ENCODE data around the gene RIMS3.
A peak's percentile ranks its signal among the peaks of the same experiment; 100 is the strongest.

RIMS3 gene

DNA sequence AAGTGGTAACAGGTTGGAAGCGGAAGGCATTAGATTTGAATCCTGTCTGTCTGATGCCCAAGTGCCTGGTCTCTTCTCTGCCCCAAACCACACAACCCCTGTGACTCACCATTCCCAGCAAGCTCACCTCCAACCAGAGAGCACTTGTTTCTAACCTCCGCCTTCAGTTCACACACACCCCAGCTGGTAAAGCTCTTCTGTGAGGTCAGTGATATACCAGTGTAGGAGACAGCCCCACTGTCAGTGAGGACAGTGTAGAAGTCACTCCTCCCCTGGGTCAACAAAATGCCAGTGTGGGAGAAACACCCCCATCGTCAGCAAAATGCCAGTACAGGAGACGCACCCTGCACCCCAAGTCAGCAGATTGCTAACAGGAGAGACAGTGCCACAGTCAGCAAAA is 2.6 kb downstream of the RIMS3 start:
- TF ChIP-seq, protein P1, sequence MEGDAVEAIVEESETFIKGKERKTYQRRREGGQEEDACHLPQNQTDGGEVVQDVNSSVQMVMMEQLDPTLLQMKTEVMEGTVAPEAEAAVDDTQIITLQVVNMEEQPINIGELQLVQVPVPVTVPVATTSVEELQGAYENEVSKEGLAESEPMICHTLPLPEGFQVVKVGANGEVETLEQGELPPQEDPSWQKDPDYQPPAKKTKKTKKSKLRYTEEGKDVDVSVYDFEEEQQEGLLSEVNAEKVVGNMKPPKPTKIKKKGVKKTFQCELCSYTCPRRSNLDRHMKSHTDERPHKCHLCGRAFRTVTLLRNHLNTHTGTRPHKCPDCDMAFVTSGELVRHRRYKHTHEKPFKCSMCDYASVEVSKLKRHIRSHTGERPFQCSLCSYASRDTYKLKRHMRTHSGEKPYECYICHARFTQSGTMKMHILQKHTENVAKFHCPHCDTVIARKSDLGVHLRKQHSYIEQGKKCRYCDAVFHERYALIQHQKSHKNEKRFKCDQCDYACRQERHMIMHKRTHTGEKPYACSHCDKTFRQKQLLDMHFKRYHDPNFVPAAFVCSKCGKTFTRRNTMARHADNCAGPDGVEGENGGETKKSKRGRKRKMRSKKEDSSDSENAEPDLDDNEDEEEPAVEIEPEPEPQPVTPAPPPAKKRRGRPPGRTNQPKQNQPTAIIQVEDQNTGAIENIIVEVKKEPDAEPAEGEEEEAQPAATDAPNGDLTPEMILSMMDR (IDR thresholded peaks at IDR 0.05; ENCODE audit: low read depth, low read length): no peak
- Histone ChIP-seq H3K36me3 (no peaks in the 10 kb centered on the region), H3K27me3 (ENCODE audit: insufficient read depth, low read depth, severe bottlenecking) (no peaks in the 10 kb centered on the region), H3K4me3 (ENCODE audit: low read depth, low read length) (no peak overlapping the region), H3K27ac (no peak overlapping the region), H3K9me3 (ENCODE audit: severe bottlenecking) (no peaks in the 10 kb centered on the region)
- no peak for DNase-seq

DNA sequence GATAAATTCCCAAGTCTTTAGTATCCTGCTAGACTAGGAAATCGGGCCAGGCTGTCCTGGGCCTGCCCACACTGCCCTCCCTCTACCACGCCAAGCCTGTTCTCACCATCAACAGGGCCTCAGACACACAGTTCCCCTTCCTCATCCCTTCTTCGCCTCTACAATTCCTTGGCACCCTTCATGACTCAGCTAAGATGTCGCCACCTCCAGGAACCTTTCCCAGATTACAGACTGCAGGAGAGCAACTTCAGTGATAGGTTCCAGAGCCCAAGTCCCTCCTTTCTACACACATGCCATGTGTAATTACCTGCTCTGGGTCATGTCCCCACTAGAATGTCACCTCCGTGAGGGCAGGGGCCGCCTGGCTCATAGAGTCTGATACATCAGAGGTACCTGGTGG is 3.3 kb downstream of the RIMS3 start:
- H3K27me3 ChIP-seq (ENCODE audit: insufficient read depth, low read depth, severe bottlenecking): no peaks in the 10 kb centered on the region
- TF ChIP-seq, protein P1 (IDR thresholded peaks at IDR 0.05; ENCODE audit: low read depth, low read length): no peak
- H3K36me3 ChIP-seq: no peaks in the 10 kb centered on the region
- DNase-seq: no peak
- H3K9me3 ChIP-seq (ENCODE audit: severe bottlenecking): no peaks in the 10 kb centered on the region
- H3K4me3 ChIP-seq (ENCODE audit: low read depth, low read length): no peak overlapping the region
- H3K27ac ChIP-seq: no peak overlapping the region

DNA sequence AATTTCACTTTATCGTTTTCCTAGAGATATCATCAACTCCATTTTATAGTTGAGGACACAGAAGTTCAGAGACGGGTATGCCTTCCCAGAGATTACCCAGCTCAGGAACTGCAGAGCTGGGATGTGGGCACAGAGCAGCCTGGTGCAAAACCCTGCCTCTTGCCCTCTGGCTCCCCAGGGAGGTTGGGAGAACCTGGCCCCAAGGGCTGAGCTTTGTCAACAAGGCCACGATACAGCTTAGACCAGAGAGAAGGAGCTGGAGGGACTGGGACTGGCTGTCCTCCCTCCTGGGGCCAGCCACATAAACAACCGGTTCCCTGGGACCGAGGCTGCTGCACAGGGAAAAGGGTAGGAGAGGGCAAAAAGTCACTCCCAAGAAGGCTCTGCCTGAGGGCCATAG is 3.8 kb downstream of the RIMS3 start:
- Histone ChIP-seq H3K27me3 (ENCODE audit: insufficient read depth, low read depth, severe bottlenecking) (no peaks in the 10 kb centered on the region), H3K4me3 (ENCODE audit: low read depth, low read length) (no peak overlapping the region), H3K27ac (no peak overlapping the region), H3K36me3 (no peaks in the 10 kb centered on the region), H3K9me3 (ENCODE audit: severe bottlenecking) (no peaks in the 10 kb centered on the region)
- no peak for DNase-seq
- TF ChIP-seq, protein P1 (IDR thresholded peaks at IDR 0.05; ENCODE audit: low read depth, low read length): no peak

DNA sequence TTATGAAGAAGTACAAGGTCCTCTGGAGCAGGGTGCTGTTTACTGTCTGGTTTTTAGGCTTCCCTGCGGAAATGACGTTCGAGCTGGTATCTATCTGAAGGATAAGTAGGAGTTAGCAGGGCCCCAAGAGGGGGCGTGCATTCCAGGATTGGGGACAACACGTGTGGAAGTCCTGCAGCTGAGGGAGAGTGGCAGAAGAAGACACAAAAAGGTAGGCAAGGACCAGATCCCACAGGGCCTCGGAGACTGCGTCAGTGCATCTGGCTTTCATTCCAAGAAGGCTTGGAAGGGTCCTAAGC is 5.9 kb downstream of the RIMS3 start:
- no peaks in the 10 kb centered on the region for H3K9me3 ChIP-seq (ENCODE audit: severe bottlenecking)
- H3K4me3 ChIP-seq (ENCODE audit: low read depth, low read length): no peak overlapping the region
- DNase-seq: no peak
- H3K36me3 ChIP-seq: no peaks in the 10 kb centered on the region
- TF ChIP-seq, protein P1 (IDR thresholded peaks at IDR 0.05; ENCODE audit: low read depth, low read length): no peak
- H3K27me3 ChIP-seq (ENCODE audit: insufficient read depth, low read depth, severe bottlenecking): no peaks in the 10 kb centered on the region
- no peak overlapping the region for H3K27ac ChIP-seq

DNA sequence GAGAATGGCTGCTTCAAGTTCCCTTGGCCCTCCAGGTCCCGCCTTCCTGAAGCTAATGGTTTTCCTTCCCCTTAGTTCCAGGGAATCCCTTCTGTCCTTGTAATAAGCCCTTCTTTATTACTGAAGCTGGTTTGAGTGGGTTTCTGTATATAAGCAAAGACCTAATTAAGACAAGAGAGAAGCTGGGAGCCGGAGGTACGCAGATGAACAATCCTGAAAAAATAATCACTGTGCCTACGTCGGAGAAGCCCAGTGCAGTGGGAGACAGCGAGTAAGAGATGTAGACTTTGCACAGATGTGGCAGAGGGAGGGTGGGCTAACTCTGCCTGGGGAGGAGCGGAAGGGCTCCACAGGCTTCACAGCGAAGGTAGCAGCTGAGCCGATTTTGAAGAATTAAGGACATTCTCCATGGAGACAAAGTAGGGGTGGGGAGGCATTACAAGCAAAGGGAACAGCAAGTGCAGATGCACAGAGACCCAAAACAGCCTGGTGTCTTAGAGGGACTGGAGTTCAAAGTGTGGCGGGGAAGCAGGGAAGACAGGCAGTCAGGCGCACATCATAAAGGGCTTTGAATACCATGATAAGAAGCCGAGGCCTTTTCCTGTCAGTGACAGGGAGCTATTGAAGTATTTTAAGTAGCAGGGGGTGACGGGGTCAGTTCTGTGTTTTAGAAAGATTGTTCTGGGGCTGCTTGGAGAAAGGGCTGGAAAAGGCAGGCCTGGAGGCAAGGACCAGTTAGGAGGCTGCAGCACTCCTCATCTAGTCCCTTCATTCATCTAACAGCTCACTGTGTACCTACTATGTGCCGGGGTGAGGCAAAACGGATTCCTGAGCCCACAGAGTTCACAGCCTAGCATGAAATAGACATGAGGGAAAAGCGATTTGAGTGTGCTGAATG is 6.5 kb downstream of the RIMS3 start:
- no peaks in the 10 kb centered on the region for H3K27me3 ChIP-seq (ENCODE audit: insufficient read depth, low read depth, severe bottlenecking)

More for the DNA sequence above, 6.5 kb downstream of the RIMS3 start:
- Histone ChIP-seq H3K9me3 (ENCODE audit: severe bottlenecking) (no peaks in the 10 kb centered on the region), H3K27ac (peak overlapping the region; percentile 33), H3K4me3 (ENCODE audit: low read depth, low read length) (no peak overlapping the region; the same call in 1 of the 2 replicates), H3K36me3 (no peaks in the 10 kb centered on the region)
- TF ChIP-seq, protein P1 (IDR thresholded peaks at IDR 0.05; ENCODE audit: low read depth, low read length): no peak
- peak; percentile 53 for DNase-seq
